ENCODE data around the gene ONECUT1.

DNA sequence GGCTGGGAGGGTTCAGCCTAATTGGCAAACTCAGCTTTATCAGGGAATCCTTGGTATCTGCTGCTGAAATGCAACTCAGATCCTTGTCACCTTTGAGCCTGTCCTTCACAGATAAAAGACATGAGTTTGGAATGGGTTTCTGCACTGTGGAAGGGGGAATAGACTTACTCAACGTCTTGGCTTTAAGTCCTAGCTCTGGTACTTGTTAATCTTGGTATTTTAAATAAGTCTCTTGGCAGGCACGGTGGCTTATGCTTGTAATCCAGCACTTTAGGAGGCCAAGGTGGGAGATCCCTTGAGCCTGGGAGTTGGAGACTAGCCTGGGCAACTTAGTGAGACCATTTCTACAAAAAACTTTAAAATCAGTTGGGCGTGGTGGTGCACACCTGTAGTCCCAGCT is 55.8 kb downstream of the ONECUT1 start:
- TF ChIP-seq POLR2A (IDR thresholded peaks at IDR 0.05) = no peak
- TF ChIP-seq, protein P1, sequence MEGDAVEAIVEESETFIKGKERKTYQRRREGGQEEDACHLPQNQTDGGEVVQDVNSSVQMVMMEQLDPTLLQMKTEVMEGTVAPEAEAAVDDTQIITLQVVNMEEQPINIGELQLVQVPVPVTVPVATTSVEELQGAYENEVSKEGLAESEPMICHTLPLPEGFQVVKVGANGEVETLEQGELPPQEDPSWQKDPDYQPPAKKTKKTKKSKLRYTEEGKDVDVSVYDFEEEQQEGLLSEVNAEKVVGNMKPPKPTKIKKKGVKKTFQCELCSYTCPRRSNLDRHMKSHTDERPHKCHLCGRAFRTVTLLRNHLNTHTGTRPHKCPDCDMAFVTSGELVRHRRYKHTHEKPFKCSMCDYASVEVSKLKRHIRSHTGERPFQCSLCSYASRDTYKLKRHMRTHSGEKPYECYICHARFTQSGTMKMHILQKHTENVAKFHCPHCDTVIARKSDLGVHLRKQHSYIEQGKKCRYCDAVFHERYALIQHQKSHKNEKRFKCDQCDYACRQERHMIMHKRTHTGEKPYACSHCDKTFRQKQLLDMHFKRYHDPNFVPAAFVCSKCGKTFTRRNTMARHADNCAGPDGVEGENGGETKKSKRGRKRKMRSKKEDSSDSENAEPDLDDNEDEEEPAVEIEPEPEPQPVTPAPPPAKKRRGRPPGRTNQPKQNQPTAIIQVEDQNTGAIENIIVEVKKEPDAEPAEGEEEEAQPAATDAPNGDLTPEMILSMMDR (IDR thresholded peaks at IDR 0.05) = no peak
